ENCODE measurements around the gene RASGRP2. TPM values are rescaled to one million over a fixed set of nuclear protein-coding genes. Genes with fewer than 3 reads are reported as not detected.

RASGRP2 gene
- total RNA-seq, 1 experiment from 2014 or later: 26.9 TPM

DNA sequence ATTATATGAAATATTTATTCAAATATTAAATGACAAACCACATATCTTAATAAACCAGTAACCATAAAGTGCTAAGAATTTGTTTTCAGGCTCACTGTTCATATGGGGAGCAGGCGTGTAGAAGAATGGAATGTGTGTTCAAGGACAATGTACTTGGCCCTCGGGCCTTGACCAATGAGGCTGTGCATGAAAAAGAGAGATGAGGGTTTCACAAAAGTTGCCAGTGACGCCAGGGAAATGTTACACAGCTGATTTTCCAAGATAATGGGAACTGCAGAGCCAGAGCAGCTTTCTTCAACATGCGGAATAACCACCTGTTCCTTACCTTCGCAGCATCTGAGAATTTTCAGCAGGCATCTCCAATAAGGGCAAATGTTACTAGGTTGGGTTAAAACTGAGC, 30.2 kb upstream of the RASGRP2 start:
- peaks cover 7% of the 10 kb centered on the region for H3K79me1 ChIP-seq (ENCODE audit: insufficient read depth, low read depth, low read length, poor library complexity, severe bottlenecking)
- no peak overlapping the region for H3K18ac ChIP-seq (ENCODE audit: insufficient read length, low read depth, low read length)
- H4K20me1 ChIP-seq (ENCODE audit: control insufficient read depth, insufficient read depth, insufficient read length): peaks cover 3% of the 10 kb centered on the region
- no peak overlapping the region for H3K4me2 ChIP-seq (ENCODE audit: insufficient read depth, insufficient read length, low read length)
- no peaks in the 10 kb centered on the region for H3K27me3 Mint-ChIP-seq (ENCODE audit: low read depth)
- H3K27me3 ChIP-seq (ENCODE audit: insufficient read depth, low read length): no peaks in the 10 kb centered on the region
- H3K4ac ChIP-seq (ENCODE audit: low read depth, low read length): no peak overlapping the region
- no peaks in the 10 kb centered on the region; a peak in 1 of 5 replicates for H3K9me3 Mint-ChIP-seq
- H3K23me2 ChIP-seq (ENCODE audit: insufficient read length, low read depth, low read length, poor library complexity, severe bottlenecking): no peaks in the 10 kb centered on the region
- H4K8ac ChIP-seq (replicated peaks; ENCODE audit: insufficient read length, low read depth, low read length): no peak overlapping the region
- H2BK15ac ChIP-seq (ENCODE audit: low read depth, low read length): no peak overlapping the region
- H3K4me1 ChIP-seq (ENCODE audit: insufficient read depth, low read length): no peaks in the 10 kb centered on the region
- no peak overlapping the region for H4K91ac ChIP-seq (ENCODE audit: insufficient read length, low read depth, low read length)
- H3K4me3 Mint-ChIP-seq: no peak overlapping the region
- H4K5ac ChIP-seq (ENCODE audit: insufficient read length, low read depth, low read length): no peak overlapping the region
- H2BK20ac ChIP-seq (ENCODE audit: low read depth, low read length, poor library complexity, severe bottlenecking): no peak overlapping the region
- H3K79me2 ChIP-seq (ENCODE audit: insufficient read depth, low read length): peaks cover 26% of the 10 kb centered on the region
- no peak overlapping the region for H3K9ac ChIP-seq (ENCODE audit: extremely low read depth, insufficient read length, low read length)
- no peak overlapping the region for H3K56ac ChIP-seq (ENCODE audit: insufficient read length, low read depth, low read length)
- H3K23ac ChIP-seq (ENCODE audit: insufficient read length, low read depth, low read length): no peak overlapping the region
- no peak for TF ChIP-seq CTCF (conservative IDR thresholded peaks at IDR 0.05)
- H3K14ac ChIP-seq (ENCODE audit: insufficient read depth, low read length): no peak overlapping the region
- no peak for DNase-seq
- no peak overlapping the region for H2BK120ac ChIP-seq (ENCODE audit: low read depth, low read length, poor library complexity, severe bottlenecking)
- H3K27ac ChIP-seq (ENCODE audit: insufficient read length, low read depth, low read length): no peak overlapping the region
- H2AK5ac ChIP-seq (ENCODE audit: insufficient read length, low read length): no peak overlapping the region
- peaks cover 77 to 84% (median 84%) of the 10 kb centered on the region in 3 experiments for H3K36me3 Mint-ChIP-seq (ENCODE audit: insufficient read depth in 1 of 3, low read depth in 3 of 3)
- H3K27ac Mint-ChIP-seq: peak overlapping the region in 1 of 3 experiments; percentile 41; a peak in 1 of 7 replicates
- H3T11ph ChIP-seq (ENCODE audit: low read length): no peak overlapping the region
- no peaks in the 10 kb centered on the region for H3K9me3 ChIP-seq (ENCODE audit: control insufficient read depth, low read depth, low read length)
- no peak overlapping the region for H2AFZ ChIP-seq (ENCODE audit: low read length)
- no CpG with 5 or more reads among the region's 5 CpGs for WGBS (ENCODE audit: extremely low coverage, insufficient read length, low lambda C conversion rate)
- H2BK5ac ChIP-seq (ENCODE audit: insufficient read length, low read length): no peak overlapping the region
- peaks cover 21 to 26% of the 10 kb centered on the region in 2 experiments for H3K4me1 Mint-ChIP-seq
- H2BK12ac ChIP-seq (ENCODE audit: insufficient read length, low read depth, low read length): no peak overlapping the region
